Progenitor cell of endocrine pancreas (in vitro differentiated cells): ENCODE results near the gene IQCK. TPM values are rescaled to one million over a fixed set of nuclear protein-coding genes. Genes with fewer than 3 reads are reported as not detected.

Experiments used
- DNase-seq: peaks from one replicate; pipeline ENCODE4 v3.0.0; 2021; ENCODE audit warnings: low spot score; ENCODE audit not compliant: unreplicated experiment
- H3K27ac Mint-ChIP-seq: 2 replicates; pipeline ENCODE4 v1.8.0; 2021; ENCODE audit warnings: mild to moderate bottlenecking, moderate library complexity, mixed read lengths
- H3K27me3 Mint-ChIP-seq: 2 replicates; pipeline ENCODE4 v1.8.0; 2021; ENCODE audit warnings: mixed read lengths
- H3K36me3 Mint-ChIP-seq: 2 replicates; pipeline ENCODE4 v1.8.0; 2022; ENCODE audit warnings: mixed read lengths; ENCODE audit not compliant: insufficient read depth
- H3K4me1 Mint-ChIP-seq: 2 replicates; pipeline ENCODE4 v1.8.0; 2021; ENCODE audit warnings: low read depth, mixed read lengths
- H3K4me3 Mint-ChIP-seq: 2 replicates; pipeline ENCODE4 v1.8.0; 2021; ENCODE audit warnings: low read depth, mild to moderate bottlenecking, moderate library complexity, mixed read lengths
- H3K9me3 Mint-ChIP-seq: 2 replicates; pipeline ENCODE4 v1.8.0; 2021; ENCODE audit warnings: low read depth, mixed read lengths
- total RNA-seq: library from RNA; stranded (reverse); gene quantifications from 2 replicates; pipeline ENCODE4 v1.2.1, GENCODE V29; 2021
- TF ChIP-seq, protein P1 (sequence below): fragments of 200-600 bp; sonication (generic); IDR thresholded peaks from one replicate; pipeline ENCODE4 v1.5.0; 2021; ENCODE audit warnings: antibody characterized with exemption, mild to moderate bottlenecking; ENCODE audit not compliant: unreplicated experiment

Gene IQCK
- total RNA-seq, 1 donor from 2014 or later, result 33.2 TPM

DNA sequence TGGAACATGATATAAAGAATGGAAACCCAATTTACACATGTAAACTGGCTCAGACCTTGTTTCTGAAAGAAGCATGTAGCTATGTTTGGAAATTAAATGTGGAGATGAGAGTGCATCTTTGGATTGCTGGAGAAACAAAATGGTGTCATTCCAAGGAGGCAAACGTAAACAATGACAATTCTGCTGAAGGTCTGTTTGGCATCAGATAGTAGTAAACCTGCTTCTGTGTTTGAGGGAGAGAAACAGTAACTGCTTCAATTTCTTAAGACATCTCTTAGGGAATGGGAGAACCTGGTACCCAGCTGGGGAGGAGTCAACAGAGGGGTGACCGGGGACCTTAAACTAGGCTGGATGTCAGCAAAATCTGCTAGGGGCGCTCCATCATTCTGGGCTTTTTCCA, 143.1 kb downstream of the IQCK start:
- H3K27me3 Mint-ChIP-seq, result no peaks in the 10 kb centered on the region
- H3K27ac Mint-ChIP-seq, result no peak overlapping the region
- no peaks in the 10 kb centered on the region for H3K9me3 Mint-ChIP-seq
- peaks cover 39% of the 10 kb centered on the region for H3K36me3 Mint-ChIP-seq
- DNase-seq, result no peak
- no peak overlapping the region for H3K4me3 Mint-ChIP-seq
- H3K4me1 Mint-ChIP-seq, result peaks cover 9% of the 10 kb centered on the region
- TF ChIP-seq, protein P1, sequence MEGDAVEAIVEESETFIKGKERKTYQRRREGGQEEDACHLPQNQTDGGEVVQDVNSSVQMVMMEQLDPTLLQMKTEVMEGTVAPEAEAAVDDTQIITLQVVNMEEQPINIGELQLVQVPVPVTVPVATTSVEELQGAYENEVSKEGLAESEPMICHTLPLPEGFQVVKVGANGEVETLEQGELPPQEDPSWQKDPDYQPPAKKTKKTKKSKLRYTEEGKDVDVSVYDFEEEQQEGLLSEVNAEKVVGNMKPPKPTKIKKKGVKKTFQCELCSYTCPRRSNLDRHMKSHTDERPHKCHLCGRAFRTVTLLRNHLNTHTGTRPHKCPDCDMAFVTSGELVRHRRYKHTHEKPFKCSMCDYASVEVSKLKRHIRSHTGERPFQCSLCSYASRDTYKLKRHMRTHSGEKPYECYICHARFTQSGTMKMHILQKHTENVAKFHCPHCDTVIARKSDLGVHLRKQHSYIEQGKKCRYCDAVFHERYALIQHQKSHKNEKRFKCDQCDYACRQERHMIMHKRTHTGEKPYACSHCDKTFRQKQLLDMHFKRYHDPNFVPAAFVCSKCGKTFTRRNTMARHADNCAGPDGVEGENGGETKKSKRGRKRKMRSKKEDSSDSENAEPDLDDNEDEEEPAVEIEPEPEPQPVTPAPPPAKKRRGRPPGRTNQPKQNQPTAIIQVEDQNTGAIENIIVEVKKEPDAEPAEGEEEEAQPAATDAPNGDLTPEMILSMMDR, result no peak

DNA sequence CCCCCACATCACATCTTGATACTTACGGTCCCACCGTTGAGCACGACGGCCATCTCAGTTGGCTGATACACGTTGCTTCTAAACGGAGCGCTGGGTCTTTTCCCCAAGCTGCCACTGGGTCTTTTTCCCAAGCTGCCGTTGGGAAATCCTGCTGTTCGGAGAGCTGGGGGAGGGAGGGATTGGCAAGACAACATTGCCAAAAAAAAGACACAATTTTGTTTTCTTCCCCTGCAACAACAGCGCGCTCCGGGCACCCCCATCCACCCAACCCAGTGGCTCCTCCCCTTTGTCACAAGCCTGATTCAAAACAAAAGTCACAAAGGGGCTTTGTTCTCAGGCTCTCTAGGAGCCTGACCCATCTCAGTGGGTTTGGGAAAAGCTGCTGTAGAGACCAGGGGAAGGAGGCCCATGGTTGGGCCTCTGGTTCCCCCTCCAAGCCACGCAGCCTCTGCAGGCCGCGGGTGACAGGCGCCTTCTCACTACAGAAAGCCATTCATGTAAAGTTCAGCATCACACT, 143.8 kb downstream of the IQCK start:
- H3K36me3 Mint-ChIP-seq, result peaks cover 32% of the 10 kb centered on the region

DNA sequence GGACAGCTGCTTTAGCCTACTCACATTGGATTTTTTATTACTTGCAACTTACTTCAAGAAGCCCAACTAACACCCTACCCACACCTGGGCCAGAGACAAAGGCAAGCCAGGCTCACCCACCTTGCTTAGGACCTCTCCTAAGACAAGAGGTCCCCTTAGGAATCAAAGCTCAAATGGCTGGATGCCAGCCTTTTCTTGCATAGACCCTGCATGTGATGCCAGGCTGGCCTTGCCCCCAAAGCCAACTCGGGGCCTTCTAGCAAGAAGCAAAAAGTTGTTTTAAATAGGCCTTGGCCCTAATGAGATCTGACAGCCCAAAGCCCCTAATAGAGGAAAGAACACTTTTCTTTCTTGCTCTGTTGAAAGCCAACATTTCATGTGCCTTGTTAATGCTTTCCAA, 145.9 kb downstream of the IQCK start:
- DNase-seq, result no peak
- Mint-ChIP-seq H3K4me1 (peaks cover 7% of the 10 kb centered on the region), H3K27me3 (no peaks in the 10 kb centered on the region), H3K27ac (no peak overlapping the region), H3K36me3 (peaks cover 31% of the 10 kb centered on the region), H3K4me3 (no peak overlapping the region), H3K9me3 (no peaks in the 10 kb centered on the region)
- TF ChIP-seq, protein P1, result no peak

More for the DNA sequence above, 143.8 kb downstream of the IQCK start:
- no peaks in the 10 kb centered on the region for H3K27me3 Mint-ChIP-seq
- peak overlapping the region; percentile 77 for H3K27ac Mint-ChIP-seq
- DNase-seq, result no peak
- H3K9me3 Mint-ChIP-seq, result no peaks in the 10 kb centered on the region
- H3K4me1 Mint-ChIP-seq, result peaks cover 9% of the 10 kb centered on the region
- TF ChIP-seq, protein P1, result no peak
- H3K4me3 Mint-ChIP-seq, result peak overlapping the region; percentile 9

DNA sequence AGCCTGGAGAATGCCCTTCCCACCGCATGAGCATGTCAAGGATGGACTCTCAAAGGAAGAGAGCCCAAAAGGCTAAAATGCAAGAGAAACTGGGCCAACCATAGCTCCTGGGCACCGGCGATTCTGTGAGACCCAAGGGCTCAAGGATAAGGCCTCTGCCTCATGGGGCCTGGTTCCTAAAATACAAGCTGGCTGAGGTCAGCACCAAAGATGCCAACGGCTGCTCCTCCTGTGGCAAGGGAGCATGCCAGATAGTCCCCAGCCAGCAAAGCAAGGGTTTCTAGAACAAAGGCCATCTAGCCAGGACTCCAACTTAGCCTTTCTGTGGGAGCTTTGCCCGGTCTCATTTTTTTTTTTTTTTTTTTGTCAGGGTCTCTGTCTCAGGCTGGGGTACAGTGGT, 146.5 kb downstream of the IQCK start:
- no peak for DNase-seq
- Mint-ChIP-seq H3K27me3 (no peaks in the 10 kb centered on the region), H3K9me3 (no peaks in the 10 kb centered on the region), H3K36me3 (peaks cover 26% of the 10 kb centered on the region), H3K27ac (no peak overlapping the region), H3K4me3 (no peak overlapping the region), H3K4me1 (peaks cover 7% of the 10 kb centered on the region)
- TF ChIP-seq, protein P1, result no peak

DNA sequence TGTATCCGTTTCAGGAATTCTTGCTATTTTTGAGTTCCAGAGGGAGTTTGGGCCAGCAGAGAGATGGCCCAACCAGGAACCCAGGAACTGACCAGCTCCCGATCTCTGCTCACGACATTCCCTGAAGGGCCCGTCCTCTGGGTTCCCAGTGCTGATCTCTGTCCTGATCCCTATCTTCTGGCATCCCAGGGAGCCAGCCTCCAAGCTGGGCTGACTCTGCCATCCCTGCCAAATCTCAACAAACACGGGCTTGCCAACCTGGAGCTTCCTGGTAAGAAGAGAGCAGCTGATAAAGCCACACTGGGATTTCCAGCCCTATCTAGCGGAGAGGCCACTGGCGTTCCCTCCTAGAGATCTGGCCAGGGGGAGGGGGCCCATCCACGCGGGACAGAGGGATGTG, 150.3 kb downstream of the IQCK start:
- no peaks in the 10 kb centered on the region for H3K9me3 Mint-ChIP-seq

More for the DNA sequence above, 150.3 kb downstream of the IQCK start:
- H3K27me3 Mint-ChIP-seq, result no peaks in the 10 kb centered on the region
- H3K36me3 Mint-ChIP-seq, result peaks cover 23% of the 10 kb centered on the region
- H3K4me3 Mint-ChIP-seq, result no peak overlapping the region
- TF ChIP-seq, protein P1, result no peak
- DNase-seq, result no peak
- no peak overlapping the region for H3K27ac Mint-ChIP-seq
- no peaks in the 10 kb centered on the region for H3K4me1 Mint-ChIP-seq
